Measurements from ENCODE around the gene CRYL1.

Gene CRYL1

GRCh38 chr13:20394506-20394905 is 131.2 kb downstream of the CRYL1 start:
- DNase-seq: no peak

DNA sequence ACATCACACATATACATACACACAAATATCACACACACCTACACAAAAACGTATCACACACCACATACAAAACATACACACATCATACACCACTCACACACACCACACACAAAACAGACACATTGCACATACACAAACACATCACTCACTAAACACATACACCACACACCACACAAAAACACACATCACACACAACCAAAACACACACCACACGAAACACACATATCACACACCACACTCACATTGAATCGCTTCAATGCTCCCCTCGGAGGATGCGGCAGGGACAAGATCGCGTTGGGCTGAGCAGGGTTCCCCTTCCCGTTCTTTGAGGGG is 131.5 kb downstream of the CRYL1 start:
- DNase-seq: no peak

DNA sequence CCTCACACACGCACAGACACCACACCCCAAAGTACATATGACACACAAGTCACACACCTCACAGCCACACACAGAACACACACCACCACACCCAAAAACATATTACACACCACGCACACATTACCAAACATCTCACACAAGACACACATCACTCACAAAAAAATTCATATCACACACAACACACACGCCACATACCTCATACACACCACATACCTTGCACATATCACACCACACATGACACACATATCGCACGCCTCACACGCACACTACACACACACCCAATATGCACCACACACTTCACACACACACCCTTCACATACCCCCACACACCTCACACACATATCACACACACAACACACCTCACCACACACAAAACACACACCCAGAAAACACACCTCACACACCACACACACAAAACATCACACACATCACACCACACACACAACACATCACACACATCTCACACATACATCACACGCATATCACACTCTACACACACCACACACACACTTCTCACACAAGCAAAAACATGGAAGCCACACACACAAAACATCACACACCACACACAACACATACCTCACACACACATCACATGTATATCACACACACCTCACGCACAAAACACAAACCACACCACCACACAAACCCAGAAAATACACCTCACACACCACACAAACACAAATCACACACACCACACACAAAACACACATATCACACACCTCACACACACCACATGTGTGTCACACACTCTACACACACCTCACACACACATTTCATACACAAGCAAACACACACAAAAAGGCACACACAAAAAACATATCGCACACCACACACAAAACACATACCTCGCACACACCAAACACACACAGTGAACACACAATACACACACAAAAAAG is 132.1 kb downstream of the CRYL1 start:
- DNase-seq: no peak

DNA sequence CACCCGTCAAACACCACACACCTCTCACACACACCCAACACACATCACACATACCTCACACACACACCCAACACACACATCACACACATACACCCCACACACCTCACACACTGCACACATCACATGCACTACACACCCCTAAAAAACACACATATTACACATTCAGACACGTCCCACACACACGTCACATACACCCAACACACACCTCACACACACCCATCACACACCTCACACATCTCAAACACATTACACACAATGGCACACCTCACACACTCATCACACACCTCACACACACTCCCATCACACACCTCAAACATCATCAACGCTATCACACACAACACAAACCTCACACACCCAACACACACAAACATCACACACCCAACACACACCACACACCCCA is 133.1 kb downstream of the CRYL1 start:
- no peak for DNase-seq

GRCh38 chr13:20391597-20392452 is 133.8 kb downstream of the CRYL1 start:
- no peak for DNase-seq

DNA sequence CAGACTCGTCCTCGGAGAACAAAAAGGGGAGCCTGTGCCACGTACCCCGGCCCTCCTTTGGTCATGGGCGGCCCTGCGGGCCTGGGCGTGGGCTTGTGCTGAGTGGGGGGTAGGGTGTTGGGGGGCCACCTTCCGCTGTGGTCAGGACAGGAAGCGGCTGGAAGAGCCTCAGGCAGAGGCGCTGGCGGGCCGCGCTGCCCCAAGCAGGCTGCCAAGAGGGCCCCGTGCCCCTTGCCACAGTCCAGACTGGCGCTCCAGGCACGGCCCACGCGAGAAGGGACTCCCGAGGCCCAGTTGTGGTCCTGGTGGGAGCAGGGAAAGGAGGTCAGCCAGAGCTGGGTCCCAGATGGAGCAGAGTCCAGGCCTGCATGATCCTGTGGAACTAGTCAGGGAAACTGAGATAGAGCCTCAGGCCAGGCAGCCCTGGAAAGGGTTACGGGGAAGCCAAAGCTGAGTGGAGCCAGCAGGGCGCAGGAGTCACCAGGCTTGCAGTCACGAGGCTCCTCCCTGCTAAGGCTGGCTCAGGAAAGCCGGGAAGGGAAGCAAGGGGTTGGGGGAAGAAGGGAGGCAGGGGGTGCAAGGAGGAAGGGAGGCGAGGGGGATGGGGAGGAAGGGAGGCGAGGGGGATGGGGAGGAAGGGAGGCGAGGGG is 135.0 kb downstream of the CRYL1 start:
- no peak for DNase-seq

- no peak for DNase-seq
These were observed 135.7 kb downstream of the CRYL1 start for GRCh38 chr13:20389696-20390525.

GRCh38 chr13:20388184-20388583 is 137.5 kb downstream of the CRYL1 start:
- no peak for DNase-seq

- DNase-seq: no peak
These were observed 138.2 kb downstream of the CRYL1 start for GRCh38 chr13:20387441-20387971.

GRCh38 chr13:20387006-20387405 is 138.7 kb downstream of the CRYL1 start:
- DNase-seq: no peak

DNA sequence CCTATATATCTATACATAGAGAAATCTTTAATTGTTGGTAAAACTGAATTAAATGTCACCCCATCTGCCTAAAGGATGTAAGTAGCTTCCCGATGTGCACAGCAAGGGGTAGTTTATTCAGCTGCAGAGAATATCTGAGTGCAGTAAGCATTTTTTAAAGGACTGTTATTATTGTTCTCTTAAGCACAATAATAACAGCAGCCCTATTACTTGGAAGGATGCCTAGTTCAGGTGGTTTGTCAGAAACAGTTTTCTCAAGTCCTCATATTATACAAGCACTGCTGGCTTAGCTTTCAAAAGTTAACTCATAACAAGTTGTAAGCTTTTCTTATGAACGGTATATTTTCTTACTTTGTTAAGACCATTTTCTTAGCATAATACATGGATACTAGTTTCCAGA is 142.6 kb downstream of the CRYL1 start:
- DNase-seq: no peak

- no peak for DNase-seq
These were observed 144.3 kb downstream of the CRYL1 start for GRCh38 chr13:20381401-20381800.

- DNase-seq: no peak
These were observed 146.9 kb downstream of the CRYL1 start for GRCh38 chr13:20378721-20379120.

- no peak for DNase-seq
These were observed 147.9 kb downstream of the CRYL1 start for GRCh38 chr13:20377720-20378119.

DNA sequence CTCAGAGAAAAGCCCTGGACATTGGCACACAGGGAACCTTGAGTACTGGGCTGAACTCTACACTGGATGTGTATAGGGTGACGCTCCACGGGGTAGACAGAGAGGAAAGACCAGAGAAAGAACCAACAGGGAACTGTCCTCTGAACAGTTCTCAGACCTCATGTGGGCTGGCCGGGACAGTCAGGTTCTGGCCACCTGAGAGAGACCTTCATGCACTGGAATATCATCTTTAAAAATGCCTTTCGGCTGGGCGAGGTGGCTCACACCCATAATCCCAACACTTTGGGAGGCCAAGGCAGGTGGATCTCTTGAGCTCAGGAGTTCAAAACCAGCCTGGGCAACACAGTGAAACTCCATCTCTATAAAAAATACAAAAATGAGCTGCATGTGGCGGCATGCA is 149.8 kb downstream of the CRYL1 start:
- DNase-seq: no peak

- no peak for DNase-seq
These were observed 151.8 kb downstream of the CRYL1 start for GRCh38 chr13:20373861-20374260.

DNA sequence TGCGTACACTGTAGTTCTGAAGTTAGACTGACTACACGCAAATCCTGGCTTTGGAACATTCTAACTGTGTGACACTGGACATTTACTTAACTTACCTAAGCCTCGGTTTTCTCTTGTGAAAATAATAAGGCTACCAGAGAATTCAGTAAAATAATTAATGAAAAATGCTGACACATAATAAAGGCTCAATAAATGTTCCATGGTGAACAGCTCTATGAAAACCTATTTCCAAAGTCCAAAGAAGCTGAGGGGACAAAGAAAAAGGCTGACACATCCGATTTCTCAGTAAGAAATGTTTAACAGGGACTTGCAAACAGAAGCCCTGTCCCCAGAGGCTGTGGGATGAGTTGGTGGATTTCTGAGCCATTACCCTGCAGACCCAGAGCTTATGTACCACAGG is 153.8 kb downstream of the CRYL1 start:
- no peak for DNase-seq

GRCh38 chr13:20370815-20371421 is 154.7 kb downstream of the CRYL1 start:
- no peak for DNase-seq

- no peak for DNase-seq
These were observed 155.7 kb downstream of the CRYL1 start for GRCh38 chr13:20369886-20370361.

DNA sequence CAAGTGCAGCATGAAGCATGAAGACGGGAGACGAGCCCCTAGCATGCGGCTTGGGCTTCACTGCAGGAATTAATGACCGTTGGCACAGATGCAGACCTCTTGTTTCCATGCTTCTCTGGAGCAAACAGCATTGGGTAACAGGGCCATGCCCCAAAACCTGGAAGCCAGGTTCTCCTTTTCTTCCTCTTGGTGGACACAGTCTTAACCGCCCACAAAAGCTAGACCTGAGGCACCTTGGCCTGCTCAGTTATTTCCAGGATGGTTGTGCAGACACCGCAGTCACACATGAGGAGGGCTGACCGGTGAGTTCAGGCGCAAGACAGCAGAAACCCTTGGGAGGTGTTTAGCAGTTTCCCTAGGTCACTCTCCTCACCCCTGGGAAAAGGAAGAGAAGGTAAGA is 159.6 kb downstream of the CRYL1 start:
- DNase-seq: no peak

DNA sequence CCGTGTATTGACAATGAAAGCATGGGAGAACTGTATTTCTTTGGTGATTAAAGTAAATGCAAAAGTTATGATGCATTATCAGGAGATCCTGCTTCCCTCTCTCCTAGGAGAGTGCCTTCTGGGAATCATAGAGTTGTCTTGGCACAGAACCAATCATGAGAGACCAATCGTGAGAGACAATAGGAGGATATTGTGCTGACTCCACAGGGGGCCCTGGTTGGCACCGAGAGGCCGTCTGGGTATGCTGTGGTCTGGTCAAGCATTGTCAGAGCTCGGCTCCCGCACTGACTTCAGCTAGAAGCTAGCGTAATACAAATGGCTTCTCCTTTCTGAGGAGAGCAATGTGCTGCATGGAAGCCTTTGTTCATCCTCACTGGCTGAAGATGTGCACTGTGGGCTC is 162.1 kb downstream of the CRYL1 start:
- no peak for DNase-seq

DNA sequence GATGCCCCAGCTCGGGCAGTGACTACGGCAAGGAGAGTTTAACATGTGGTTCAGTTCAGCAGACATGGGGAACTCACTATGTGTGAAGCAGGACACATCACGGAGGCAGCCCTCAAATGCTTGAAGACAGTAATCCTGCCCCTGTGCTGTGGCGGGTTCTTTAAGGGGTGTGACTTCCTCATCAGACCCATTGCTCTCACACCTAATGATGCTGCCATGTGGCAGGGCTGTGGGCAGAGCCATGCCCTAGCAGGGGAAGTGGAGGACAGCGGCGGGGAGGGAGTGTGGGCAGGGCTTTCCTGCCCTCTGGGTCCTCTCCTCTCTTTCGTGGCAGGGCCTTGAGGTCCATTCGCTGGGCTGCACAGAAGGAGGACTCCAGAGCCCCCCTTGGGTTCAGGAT is 162.5 kb downstream of the CRYL1 start:
- no peak for DNase-seq
